Measurements from ENCODE around the gene ZNF724. TPM values are rescaled to one million over a fixed set of nuclear protein-coding genes. Genes with fewer than 3 reads are reported as not detected.
"Not testable (repeated sequence)": the region's sequence is repeated elsewhere in the genome, so short reads cannot be mapped to it uniquely, and the experiment has no call there.

ZNF724 gene
- total RNA-seq, 6 experiments from 2014 or later, result 3.3 to 6.2 (median 5.5) TPM

- Mint-ChIP-seq H3K9me3 (peaks cover 26% of the 10 kb centered on the region), H3K27ac (no peak overlapping the region), H3K27me3 (ENCODE audit: insufficient read depth) (peaks cover 3% of the 10 kb centered on the region), H3K36me3 (ENCODE audit: low read depth) (peaks cover 29% of the 10 kb centered on the region), H3K4me3 (peak overlapping the region; percentile 7; the same call in 1 of the 2 replicates), H3K4me1 (ENCODE audit: low read depth) (peaks cover 17% of the 10 kb centered on the region; the same call in 1 of the 2 replicates)
- TF ChIP-seq CTCF (IDR thresholded peaks at IDR 0.05), result peak; percentile 78
- DNase-seq, result peak; percentile 39
Observed at GRCh38 chr19:23283925-23284324, 33.7 kb upstream of the ZNF724 start.

GRCh38 chr19:23281663-23282276 is 31.6 kb upstream of the ZNF724 start:
- Mint-ChIP-seq H3K36me3 (ENCODE audit: low read depth) (peaks cover 26% of the 10 kb centered on the region), H3K9me3 (peaks cover 18% of the 10 kb centered on the region), H3K4me3 (peak overlapping the region; percentile 45), H3K4me1 (ENCODE audit: low read depth) (peaks cover 23% of the 10 kb centered on the region; the same call in 1 of the 2 replicates), H3K27ac (no peak overlapping the region), H3K27me3 (ENCODE audit: insufficient read depth) (peaks cover 3% of the 10 kb centered on the region)
- TF ChIP-seq CTCF (IDR thresholded peaks at IDR 0.05), result no peak
- DNase-seq, result no peak

GRCh38 chr19:23278118-23278517 is 27.9 kb upstream of the ZNF724 start:
- not testable (repeated sequence) for H3K9me3 Mint-ChIP-seq; DNase-seq; H3K27me3 Mint-ChIP-seq (ENCODE audit: insufficient read depth); H3K36me3 Mint-ChIP-seq (ENCODE audit: low read depth); H3K4me3 Mint-ChIP-seq; H3K27ac Mint-ChIP-seq
- H3K4me1 Mint-ChIP-seq (ENCODE audit: low read depth), result peaks cover 20% of the 10 kb centered on the region

GRCh38 chr19:23273590-23274412 is 23.6 kb upstream of the ZNF724 start:
- Mint-ChIP-seq H3K36me3 (ENCODE audit: low read depth) (peaks cover 20% of the 10 kb centered on the region), H3K4me1 (ENCODE audit: low read depth) (peaks cover 27% of the 10 kb centered on the region), H3K27ac (peak overlapping the region; percentile 75), H3K27me3 (ENCODE audit: insufficient read depth) (no peaks in the 10 kb centered on the region; the same call in 1 of the 2 replicates), H3K4me3 (peak overlapping the region; percentile 93), H3K9me3 (no peaks in the 10 kb centered on the region)
- TF ChIP-seq CTCF (IDR thresholded peaks at IDR 0.05), result peak; percentile 17; the same call in 1 of the 2 replicates
- DNase-seq, result peak; percentile 75

- TF ChIP-seq CTCF (IDR thresholded peaks at IDR 0.05), result no peak
- Mint-ChIP-seq H3K4me3 (peak overlapping the region; percentile 93), H3K9me3 (no peaks in the 10 kb centered on the region), H3K27ac (peak overlapping the region; percentile 65), H3K4me1 (ENCODE audit: low read depth) (peaks cover 27% of the 10 kb centered on the region), H3K36me3 (ENCODE audit: low read depth) (peaks cover 20% of the 10 kb centered on the region), H3K27me3 (ENCODE audit: insufficient read depth) (no peaks in the 10 kb centered on the region; the same call in 1 of the 2 replicates)
- no peak for DNase-seq
Observed at GRCh38 chr19:23273022-23273589, 22.9 kb upstream of the ZNF724 start.

Measured in HFFc6 (cell line).